SK-N-SH (cell line): ENCODE data around the gene PIBF1. TPM values are rescaled to one million over a fixed set of nuclear protein-coding genes. Genes with fewer than 3 reads are reported as not detected.

Experiments
- CTCF ChIA-PET: fragments of 300-600, 350-600 bp; formaldehyde crosslinking; extraction: SDS; loops from one replicate; lab custom pipeline; 2021; lab: Yijun Ruan, JAX
- POLR2A ChIA-PET: fragments of 350-600 bp; sonication (Branson Sonifier 250); formaldehyde crosslinking; extraction: SDS; loops from one replicate; lab custom pipeline; 2020; ENCODE audit warnings: antibody characterized with exemption, inconsistent platforms; lab: Yijun Ruan, JAX
- DNase-seq: peaks from one replicate; pipeline ENCODE4 v3.0.0; 2012
- H2AFZ ChIP-seq: fragments of 200-600 bp; sonication (generic); 2 replicates; pipeline ENCODE4 v1.8.1; 2016; ENCODE audit warnings: antibody characterized with exemption, mild to moderate bottlenecking, low read depth
- H3F3A ChIP-seq: fragments of 200-600 bp; sonication (generic); replicated peaks from 2 replicates; pipeline ENCODE3; 2016; ENCODE audit warnings: antibody characterized with exemption, mild to moderate bottlenecking; ENCODE audit not compliant: insufficient read depth
- H3K27ac ChIP-seq, 2 experiments: fragments of 200-500 bp in 1 of 2; fragments of 200-600 bp in 1 of 2; sonication (Bioruptor generic) in 1 of 2; sonication (generic), shearing (Covaris generic) in 1 of 2; 2 replicates each; pipeline versions ENCODE4 v1.5.1 to v1.6.1; 2014 to 2016; ENCODE audit warnings: low read depth in 2 of 2, inconsistent platforms in 1 of 2, low read length in 1 of 2, mild to moderate bottlenecking in 1 of 2, mixed read lengths in 1 of 2
- H3K27me3 ChIP-seq: fragments of 200-600 bp; sonication (generic), shearing (Covaris generic); 2 replicates; pipeline ENCODE4 v1.6.1; 2016; ENCODE audit warnings: mixed run types; ENCODE audit not compliant: insufficient read depth
- H3K36me3 ChIP-seq, 2 experiments: fragments of 200-500 bp in 1 of 2; fragments of 200-600 bp in 1 of 2; sonication (Bioruptor generic) in 1 of 2; sonication (generic) in 1 of 2; replicated peaks in 1 of 2; 2 replicates each; pipeline versions ENCODE3 to v1.5.1; 2014 to 2016; ENCODE audit warnings: low read length in 1 of 2, mild to moderate bottlenecking in 1 of 2; ENCODE audit not compliant: insufficient read depth in 2 of 2, control insufficient read depth in 1 of 2
- H3K4me1 ChIP-seq, 2 experiments: fragments of 200-500 bp in 1 of 2; fragments of 200-600 bp in 1 of 2; sonication (Bioruptor generic) in 1 of 2; sonication (generic), shearing (Covaris generic) in 1 of 2; 2 replicates each; pipeline versions ENCODE4 v1.5.1 to v1.6.1; 2014 to 2016; ENCODE audit warnings: low read depth in 1 of 2, low read length in 1 of 2, mixed run types in 1 of 2; ENCODE audit not compliant: insufficient read depth in 2 of 2, control insufficient read depth in 1 of 2
- H3K4me2 ChIP-seq: fragments of 200-600 bp; sonication (generic), shearing (Covaris generic); 2 replicates; pipeline ENCODE4 v1.6.1; 2017; ENCODE audit warnings: mixed run types
- H3K4me3 ChIP-seq, 2 experiments: fragments of 200-500 bp in 1 of 2; fragments of 200-600 bp in 1 of 2; sonication (Bioruptor generic) in 1 of 2; sonication (generic), shearing (Covaris generic) in 1 of 2; 2 replicates each; pipeline versions ENCODE4 v1.5.1 to v1.8.1; 2014 to 2016; ENCODE audit warnings: low read depth in 2 of 2, inconsistent platforms in 1 of 2, low read length in 1 of 2, mild to moderate bottlenecking in 1 of 2, mixed read lengths in 1 of 2, moderate library complexity in 1 of 2
- H3K79me2 ChIP-seq: fragments of 200-600 bp; sonication (generic); 2 replicates; pipeline ENCODE4 v1.8.1; 2017; ENCODE audit warnings: mild to moderate bottlenecking; ENCODE audit not compliant: insufficient read depth
- H3K9ac ChIP-seq: fragments of 200-600 bp; sonication (generic); 2 replicates; pipeline ENCODE4 v1.6.1; 2017; ENCODE audit warnings: mixed run types
- H3K9me2 ChIP-seq: fragments of 200-600 bp; sonication (generic); 2 replicates; pipeline ENCODE4 v1.6.1; 2017; ENCODE audit warnings: mixed run types
- H3K9me3 ChIP-seq: fragments of 200-600 bp; sonication (generic); 2 replicates; pipeline ENCODE4 v1.6.1; 2017; ENCODE audit warnings: mixed run types, mild to moderate bottlenecking, moderate library complexity
- H4K20me1 ChIP-seq: fragments of 200-600 bp; sonication (generic); 2 replicates; pipeline ENCODE4 v1.6.1; 2017; ENCODE audit warnings: mild to moderate bottlenecking, mixed run types; ENCODE audit not compliant: insufficient read depth
- CHD2 ChIP-seq: fragments of 150-350 bp; IDR thresholded peaks from 2 replicates; pipeline ENCODE4 v1.6.1; 2018; ENCODE audit warnings: low read length; ENCODE audit not compliant: partially characterized antibody
- EZH2phosphoT487 ChIP-seq: fragments of 200-600 bp; sonication (generic); IDR thresholded peaks from 2 replicates; pipeline ENCODE4 v1.6.1; 2017; ENCODE audit warnings: low read depth, mixed run types, mild to moderate bottlenecking, antibody characterized with exemption, moderate library complexity, borderline replicate concordance
- GATA2 ChIP-seq: sonication (generic); formaldehyde crosslinking; IDR thresholded peaks from 2 replicates; pipeline ENCODE4 v1.5.0; 2020; ENCODE audit warnings: mild to moderate bottlenecking, missing genetic modification reagents
- MEF2A ChIP-seq: IDR thresholded peaks from 2 replicates; pipeline ENCODE4 v1.4.0; 2012; ENCODE audit warnings: low read depth, borderline replicate concordance
- TCF12 ChIP-seq: IDR thresholded peaks from 2 replicates; pipeline ENCODE4 v1.4.0; 2012
- TEAD4 ChIP-seq: IDR thresholded peaks from 2 replicates; pipeline ENCODE4 v1.4.0; 2012; ENCODE audit warnings: mild to moderate bottlenecking, borderline replicate concordance; ENCODE audit not compliant: insufficient read depth
- USF2 ChIP-seq: fragments of 150-350 bp; IDR thresholded peaks from 2 replicates; pipeline ENCODE4 v1.6.1; 2017; ENCODE audit warnings: antibody characterized with exemption, low read length, low read depth, borderline replicate concordance
- whole genome bisulfite sequencing: methylation state at CpG from one replicate; pipeline ENCODE4 v1.1.6; 2017; ENCODE audit warnings: low lambda C conversion rate; 5-methylcytosine and 5-hydroxymethylcytosine counted together
- polyA plus RNA-seq, 3 experiments: library from polyadenylated mRNA; depleted of rRNA; stranded (reverse); fragments of >200 nt; gene quantifications; 2 replicates each; pipeline ENCODE4 v1.2.3, GENCODE V29; 2012
- TF ChIP-seq, protein P1 (sequence below): IDR thresholded peaks from 2 replicates; pipeline ENCODE4 v1.6.1; 2012; ENCODE audit warnings: mild to moderate bottlenecking, low read depth, low read length, moderate library complexity

PIBF1 gene
- polyA plus RNA-seq, 1 of the 3 experiments (the other 2 are of a cell fraction): 3.9 TPM

- no peaks in the 10 kb centered on the region for H3F3A ChIP-seq
- ChIA-PET CTCF (interaction anchor here (0.9 to 1.3 kb wide), 2 partner anchors 11 to 48 kb away, joined by 3 read pairs; no protein-coding TSS in a partner anchor), POLR2A (interaction anchor here (0.6 kb wide), 1 partner anchor 14 kb away, joined by 3 read pairs; no protein-coding TSS in a partner anchor)
- H3K4me3 ChIP-seq: no peak overlapping the region
- DNase-seq: no peak
- no peak for TF ChIP-seq GATA2 (CRISPR knock-in tag)
- TF ChIP-seq USF2: no peak
- no peak overlapping the region for H3K27ac ChIP-seq
- no peak overlapping the region for H2AFZ ChIP-seq
- H3K4me2 ChIP-seq: no peak overlapping the region
- peaks cover 5 to 22% of the 10 kb centered on the region in 2 experiments for H3K36me3 ChIP-seq
- no peaks in the 10 kb centered on the region for H3K27me3 ChIP-seq
- no peaks in the 10 kb centered on the region for H3K9me3 ChIP-seq
- H3K79me2 ChIP-seq: no peaks in the 10 kb centered on the region
- WGBS: 90% methylated on average over 1 of the region's 1 CpG
- no peaks in the 10 kb centered on the region; a peak in 1 of 4 replicates for H3K4me1 ChIP-seq
- H3K9me2 ChIP-seq: no peaks in the 10 kb centered on the region
- H4K20me1 ChIP-seq: no peaks in the 10 kb centered on the region
- no peak overlapping the region for H3K9ac ChIP-seq
Observed at GRCh38 chr13:72952529-72953141, 170.7 kb downstream of the PIBF1 start.

GRCh38 chr13:72953391-72953965 is 171.5 kb downstream of the PIBF1 start:
- TF ChIP-seq GATA2 (CRISPR knock-in tag) (no peak), EZH2phosphoT487 (no peak), MEF2A (no peak), TEAD4 (no peak), TCF12 (no peak), CHD2 (no peak)
- TF ChIP-seq, protein P1, sequence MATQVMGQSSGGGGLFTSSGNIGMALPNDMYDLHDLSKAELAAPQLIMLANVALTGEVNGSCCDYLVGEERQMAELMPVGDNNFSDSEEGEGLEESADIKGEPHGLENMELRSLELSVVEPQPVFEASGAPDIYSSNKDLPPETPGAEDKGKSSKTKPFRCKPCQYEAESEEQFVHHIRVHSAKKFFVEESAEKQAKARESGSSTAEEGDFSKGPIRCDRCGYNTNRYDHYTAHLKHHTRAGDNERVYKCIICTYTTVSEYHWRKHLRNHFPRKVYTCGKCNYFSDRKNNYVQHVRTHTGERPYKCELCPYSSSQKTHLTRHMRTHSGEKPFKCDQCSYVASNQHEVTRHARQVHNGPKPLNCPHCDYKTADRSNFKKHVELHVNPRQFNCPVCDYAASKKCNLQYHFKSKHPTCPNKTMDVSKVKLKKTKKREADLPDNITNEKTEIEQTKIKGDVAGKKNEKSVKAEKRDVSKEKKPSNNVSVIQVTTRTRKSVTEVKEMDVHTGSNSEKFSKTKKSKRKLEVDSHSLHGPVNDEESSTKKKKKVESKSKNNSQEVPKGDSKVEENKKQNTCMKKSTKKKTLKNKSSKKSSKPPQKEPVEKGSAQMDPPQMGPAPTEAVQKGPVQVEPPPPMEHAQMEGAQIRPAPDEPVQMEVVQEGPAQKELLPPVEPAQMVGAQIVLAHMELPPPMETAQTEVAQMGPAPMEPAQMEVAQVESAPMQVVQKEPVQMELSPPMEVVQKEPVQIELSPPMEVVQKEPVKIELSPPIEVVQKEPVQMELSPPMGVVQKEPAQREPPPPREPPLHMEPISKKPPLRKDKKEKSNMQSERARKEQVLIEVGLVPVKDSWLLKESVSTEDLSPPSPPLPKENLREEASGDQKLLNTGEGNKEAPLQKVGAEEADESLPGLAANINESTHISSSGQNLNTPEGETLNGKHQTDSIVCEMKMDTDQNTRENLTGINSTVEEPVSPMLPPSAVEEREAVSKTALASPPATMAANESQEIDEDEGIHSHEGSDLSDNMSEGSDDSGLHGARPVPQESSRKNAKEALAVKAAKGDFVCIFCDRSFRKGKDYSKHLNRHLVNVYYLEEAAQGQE: no peak
- no peak for DNase-seq
- CTCF ChIA-PET: interaction anchor here (0.9 kb wide), 1 partner anchor 47 kb away, joined by 3 read pairs; no protein-coding TSS in a partner anchor
- H3K27ac ChIP-seq: no peak overlapping the region
- H3K9me3 ChIP-seq: no peaks in the 10 kb centered on the region
- no peaks in the 10 kb centered on the region for H3K79me2 ChIP-seq
- 98% methylated on average over 5 of the region's 6 CpGs for WGBS
- no peak overlapping the region for H3K9ac ChIP-seq
- no peaks in the 10 kb centered on the region for H3K27me3 ChIP-seq
- H3K4me1 ChIP-seq: no peaks in the 10 kb centered on the region; a peak in 1 of 4 replicates
- H3K9me2 ChIP-seq: no peaks in the 10 kb centered on the region
- H3K4me2 ChIP-seq: no peak overlapping the region
- no peak overlapping the region for H2AFZ ChIP-seq
- POLR2A ChIA-PET: no interaction called here
- H3K36me3 ChIP-seq: peaks cover 4 to 16% of the 10 kb centered on the region in 2 experiments
- H3F3A ChIP-seq: no peaks in the 10 kb centered on the region
- H4K20me1 ChIP-seq: no peaks in the 10 kb centered on the region
- no peak overlapping the region for H3K4me3 ChIP-seq
